Measurements from ENCODE around the gene CANX.
A peak's percentile ranks its signal among the peaks of the same experiment; 100 is the strongest.

Gene CANX

GRCh38 chr5:179758955-179759354, 60.2 kb downstream of the CANX start:
- no peak for DNase-seq

- peak; percentile 53 for DNase-seq
Measured at GRCh38 chr5:179759581-179760551, 61.1 kb downstream of the CANX start.

GRCh38 chr5:179762079-179762780, 63.5 kb downstream of the CANX start:
- DNase-seq, result peak; percentile 86

GRCh38 chr5:179762781-179763176, 64.0 kb downstream of the CANX start:
- DNase-seq, result no peak

GRCh38 chr5:179763215-179763945, 64.6 kb downstream of the CANX start:
- DNase-seq, result peak; percentile 60

GRCh38 chr5:179764056-179764455, 65.3 kb downstream of the CANX start:
- DNase-seq, result no peak

GRCh38 chr5:179765400-179765799, 66.6 kb downstream of the CANX start:
- DNase-seq, result no peak

- DNase-seq, result no peak
Measured at GRCh38 chr5:179766021-179766725, 67.4 kb downstream of the CANX start.

GRCh38 chr5:179766726-179767455, 68.1 kb downstream of the CANX start:
- DNase-seq, result no peak

- DNase-seq, result no peak
Measured at GRCh38 chr5:179767496-179768100, 68.8 kb downstream of the CANX start.

GRCh38 chr5:179768326-179769085, 69.7 kb downstream of the CANX start:
- no peak for DNase-seq

- DNase-seq, result no peak
Measured at GRCh38 chr5:179769271-179769670, 70.5 kb downstream of the CANX start.

- DNase-seq, result no peak
Measured at GRCh38 chr5:179769796-179770195, 71.0 kb downstream of the CANX start.

GRCh38 chr5:179771311-179771895, 72.6 kb downstream of the CANX start:
- no peak for DNase-seq

GRCh38 chr5:179772351-179772750, 73.6 kb downstream of the CANX start:
- DNase-seq, result no peak

- DNase-seq, result no peak
Measured at GRCh38 chr5:179773686-179774040, 74.9 kb downstream of the CANX start.

- DNase-seq, result no peak
Measured at GRCh38 chr5:179774442-179774841, 75.7 kb downstream of the CANX start.

- no peak for DNase-seq
Measured at GRCh38 chr5:179776411-179776938, 77.7 kb downstream of the CANX start.

GRCh38 chr5:179777456-179777855, 78.7 kb downstream of the CANX start:
- DNase-seq, result no peak

- no peak for DNase-seq
Measured at GRCh38 chr5:179777909-179778308, 79.1 kb downstream of the CANX start.

Data from NCI-H345 (cell line).